PC-3 (cell line): Measurements from ENCODE around the gene KDM5B.
"Not testable (repeated sequence)": the region's sequence is repeated elsewhere in the genome, so short reads cannot be mapped to it uniquely, and the experiment has no call there.

ENCODE experiments used
- EZH2 ChIP-seq: fragments of 300-600 bp; sonication (generic); IDR thresholded peaks from one replicate; pipeline ENCODE4 v1.6.1; 2017; ENCODE audit warnings: antibody characterized with exemption, mild to moderate bottlenecking, low read length; ENCODE audit not compliant: unreplicated experiment
- TF ChIP-seq, protein P1 (sequence below): fragments of 300-600 bp; sonication (generic); conservative IDR thresholded peaks from 2 replicates; pipeline ENCODE4 v1.5.1; 2017; ENCODE audit warnings: antibody characterized with exemption, low read depth, mild to moderate bottlenecking, low read length

GRCh38 chr1:202744770-202745169, 63.5 kb downstream of the KDM5B start:
- TF ChIP-seq, protein P1, sequence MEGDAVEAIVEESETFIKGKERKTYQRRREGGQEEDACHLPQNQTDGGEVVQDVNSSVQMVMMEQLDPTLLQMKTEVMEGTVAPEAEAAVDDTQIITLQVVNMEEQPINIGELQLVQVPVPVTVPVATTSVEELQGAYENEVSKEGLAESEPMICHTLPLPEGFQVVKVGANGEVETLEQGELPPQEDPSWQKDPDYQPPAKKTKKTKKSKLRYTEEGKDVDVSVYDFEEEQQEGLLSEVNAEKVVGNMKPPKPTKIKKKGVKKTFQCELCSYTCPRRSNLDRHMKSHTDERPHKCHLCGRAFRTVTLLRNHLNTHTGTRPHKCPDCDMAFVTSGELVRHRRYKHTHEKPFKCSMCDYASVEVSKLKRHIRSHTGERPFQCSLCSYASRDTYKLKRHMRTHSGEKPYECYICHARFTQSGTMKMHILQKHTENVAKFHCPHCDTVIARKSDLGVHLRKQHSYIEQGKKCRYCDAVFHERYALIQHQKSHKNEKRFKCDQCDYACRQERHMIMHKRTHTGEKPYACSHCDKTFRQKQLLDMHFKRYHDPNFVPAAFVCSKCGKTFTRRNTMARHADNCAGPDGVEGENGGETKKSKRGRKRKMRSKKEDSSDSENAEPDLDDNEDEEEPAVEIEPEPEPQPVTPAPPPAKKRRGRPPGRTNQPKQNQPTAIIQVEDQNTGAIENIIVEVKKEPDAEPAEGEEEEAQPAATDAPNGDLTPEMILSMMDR = not testable (repeated sequence)
- not testable (repeated sequence) for TF ChIP-seq EZH2
